ENCODE data around the gene RAB3D.
"Not testable (repeated sequence)": the region's sequence is repeated elsewhere in the genome, so short reads cannot be mapped to it uniquely, and the experiment has no call there.

RAB3D gene

GRCh38 chr19:11339254-11340098, at the start of gene RAB3D:
RAB3D (minus strand) TSS chr19:11339657; CDS start chr19:11337399, 2,258 bp downstream.
- peak; percentile 87 for DNase-seq

GRCh38 chr19:11387162-11388034, 47.9 kb upstream of the RAB3D start:
- peak; percentile 54 for DNase-seq

- no peak for DNase-seq
Measured at GRCh38 chr19:11384778-11385129, 45.3 kb upstream of the RAB3D start.

GRCh38 chr19:11383706-11384048, 44.2 kb upstream of the RAB3D start:
- DNase-seq, result no peak

GRCh38 chr19:11382898-11383705, 43.6 kb upstream of the RAB3D start:
- peak; percentile 50 for DNase-seq

- peak; percentile 95 for DNase-seq
Measured at GRCh38 chr19:11380653-11381537, 41.4 kb upstream of the RAB3D start.

- no peak for DNase-seq
Measured at GRCh38 chr19:11379857-11380350, 40.4 kb upstream of the RAB3D start.

GRCh38 chr19:11379269-11379845, 39.9 kb upstream of the RAB3D start:
- not testable (repeated sequence) for DNase-seq

- DNase-seq, result peak; percentile 44
Measured at GRCh38 chr19:11378319-11379189, 39.1 kb upstream of the RAB3D start.

- DNase-seq, result no peak
Measured at GRCh38 chr19:11377756-11378155, 38.3 kb upstream of the RAB3D start.

GRCh38 chr19:11377237-11377636, 37.8 kb upstream of the RAB3D start:
- peak; percentile 70 for DNase-seq

- DNase-seq, result peak; percentile 27
Measured at GRCh38 chr19:11375143-11375948, 35.9 kb upstream of the RAB3D start.

GRCh38 chr19:11374433-11375142, 35.1 kb upstream of the RAB3D start, which contains the start of gene SWSAP1:
SWSAP1 (plus strand) TSS chr19:11374666; CDS start chr19:11374681, 15 bp downstream.
- DNase-seq, result peak; percentile 100

GRCh38 chr19:11373885-11374432, 34.5 kb upstream of the RAB3D start:
- DNase-seq, result no peak

GRCh38 chr19:11373166-11373884, 33.9 kb upstream of the RAB3D start:
- DNase-seq, result no peak

GRCh38 chr19:11370744-11371143, 31.3 kb upstream of the RAB3D start:
- no peak for DNase-seq

GRCh38 chr19:11367528-11367927, 28.1 kb upstream of the RAB3D start:
- no peak for DNase-seq

All from inflammatory macrophage treated with lipopolysaccharide for 4 hours (primary cell).